Loucy (cell line): Measurements from ENCODE around the gene ROR1.

Experiments used
- H2AFZ ChIP-seq: fragments of 200-600 bp; sonication (generic); 2 replicates; pipeline ENCODE4 v1.6.0; 2016; ENCODE audit warnings: antibody characterized with exemption, mild to moderate bottlenecking, low read length, moderate library complexity
- H3F3A ChIP-seq: fragments of 200-600 bp; 2 replicates; pipeline ENCODE4 v1.6.0; 2016; ENCODE audit warnings: antibody characterized with exemption, low read depth, mild to moderate bottlenecking
- H3K27me3 ChIP-seq: fragments of 200-600 bp; sonication (generic); 2 replicates; pipeline ENCODE4 v1.6.1; 2014; ENCODE audit warnings: low read length, mild to moderate bottlenecking; ENCODE audit not compliant: insufficient read depth, poor library complexity, severe bottlenecking
- H3K36me3 ChIP-seq: fragments of 200-600 bp; sonication (generic); 2 replicates; pipeline ENCODE4 v1.6.1; 2016; ENCODE audit warnings: low read length; ENCODE audit not compliant: insufficient read depth
- H3K4me1 ChIP-seq: fragments of 200-600 bp; sonication (generic); 2 replicates; pipeline ENCODE4 v1.5.1; 2014; ENCODE audit warnings: low read length, mild to moderate bottlenecking; ENCODE audit not compliant: insufficient read depth, poor library complexity, severe bottlenecking
- H3K4me2 ChIP-seq: fragments of 200-600 bp; sonication (generic); 2 replicates; pipeline ENCODE4 v1.6.0; 2014; ENCODE audit warnings: antibody characterized with exemption, low read length, low read depth, mild to moderate bottlenecking; ENCODE audit not compliant: poor library complexity, severe bottlenecking
- H3K4me3 ChIP-seq: fragments of 200-600 bp; sonication (generic); 2 replicates; pipeline ENCODE4 v1.5.1; 2014; ENCODE audit warnings: low read length, mild to moderate bottlenecking, mixed read lengths; ENCODE audit not compliant: poor library complexity, severe bottlenecking
- H3K79me2 ChIP-seq: fragments of 200-600 bp; sonication (generic); 2 replicates; pipeline ENCODE4 v1.6.1; 2014; ENCODE audit warnings: low read length; ENCODE audit not compliant: insufficient read depth
- H3K9ac ChIP-seq: fragments of 200-600 bp; sonication (generic); 2 replicates; pipeline ENCODE4 v1.6.0; 2014; ENCODE audit warnings: mild to moderate bottlenecking, low read depth, low read length, moderate library complexity; ENCODE audit not compliant: poor library complexity, severe bottlenecking
- H3K9me2 ChIP-seq: fragments of 200-600 bp; sonication (generic); replicated peaks from 2 replicates; pipeline ENCODE4 v1.6.1; 2016; ENCODE audit warnings: low read depth, low read length, mixed read lengths
- H3K9me3 ChIP-seq: fragments of 200-600 bp; sonication (generic); 2 replicates; pipeline ENCODE4 v1.6.1; 2014; ENCODE audit warnings: mild to moderate bottlenecking, antibody characterized with exemption, low read length, low read depth; ENCODE audit not compliant: insufficient read depth
- H4K20me1 ChIP-seq: fragments of 200-600 bp; sonication (generic); 2 replicates; pipeline ENCODE4 v1.6.0; 2014; ENCODE audit warnings: antibody characterized with exemption, low read length, mild to moderate bottlenecking; ENCODE audit not compliant: insufficient read depth, poor library complexity, severe bottlenecking
- CTCF ChIP-seq: fragments of 200-600 bp; sonication (generic); conservative IDR thresholded peaks from 2 replicates; pipeline ENCODE4 v1.5.1; 2014; ENCODE audit warnings: mild to moderate bottlenecking, antibody characterized with exemption, low read length
- EZH2phosphoT487 ChIP-seq: fragments of 200-600 bp; IDR thresholded peaks from 2 replicates; pipeline ENCODE4 v1.6.1; 2018; ENCODE audit warnings: antibody characterized with exemption, mild to moderate bottlenecking, moderate library complexity, borderline replicate concordance

ROR1 gene

DNA sequence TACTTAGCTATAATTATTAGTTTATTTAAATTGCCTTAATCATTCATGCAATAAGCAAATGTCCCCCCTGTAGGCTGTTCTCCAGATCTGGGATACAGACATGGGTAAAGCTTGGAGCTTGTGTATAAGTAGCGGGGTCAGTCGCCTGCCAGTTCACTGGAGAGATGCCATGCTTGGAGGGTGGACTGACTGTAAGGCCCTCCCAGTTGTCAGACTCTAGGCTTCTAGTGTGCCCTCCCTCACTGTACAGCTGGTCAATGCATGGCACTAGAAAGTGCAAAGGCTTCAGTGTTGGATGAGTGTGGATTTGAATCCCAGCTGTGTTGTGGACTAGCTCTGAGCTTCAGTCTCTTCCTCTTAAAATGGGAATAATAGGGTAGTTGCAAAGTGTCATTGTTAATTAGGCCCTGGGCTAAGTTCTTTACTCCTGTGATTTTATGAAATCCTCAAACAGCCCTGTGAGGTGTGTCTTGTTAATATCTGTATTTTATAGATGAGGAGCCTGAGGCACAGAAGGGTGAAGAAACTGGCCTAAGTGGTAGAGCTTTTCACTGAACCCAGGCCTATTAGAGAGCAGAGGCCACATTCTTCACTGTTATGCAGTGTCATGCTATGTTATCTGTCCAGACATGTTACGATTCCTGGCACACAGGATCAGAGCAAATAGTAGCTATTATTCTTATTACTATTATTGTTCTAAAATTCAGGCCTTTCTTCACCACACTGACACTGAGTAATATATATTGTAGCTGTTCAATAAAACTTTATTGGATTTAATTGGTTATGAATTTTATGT, 85.9 kb downstream of the ROR1 start:
- H3K36me3 ChIP-seq, result no peaks in the 10 kb centered on the region
- no peaks in the 10 kb centered on the region for H3F3A ChIP-seq
- H3K27me3 ChIP-seq, result no peaks in the 10 kb centered on the region
- TF ChIP-seq CTCF (no peak), EZH2phosphoT487 (no peak)
- no peak overlapping the region for H3K9ac ChIP-seq
- H3K4me3 ChIP-seq, result no peak overlapping the region
- no peaks in the 10 kb centered on the region for H3K9me2 ChIP-seq
- no peaks in the 10 kb centered on the region for H3K4me1 ChIP-seq
- peaks cover 4% of the 10 kb centered on the region; the same call in 1 of the 2 replicates for H3K9me3 ChIP-seq
- no peaks in the 10 kb centered on the region for H4K20me1 ChIP-seq
- no peaks in the 10 kb centered on the region for H3K79me2 ChIP-seq
- H3K4me2 ChIP-seq, result no peak overlapping the region
- H2AFZ ChIP-seq, result no peak overlapping the region

GRCh38 chr1:63861052-63861691, 87.4 kb downstream of the ROR1 start:
- TF ChIP-seq EZH2phosphoT487, result no peak
- TF ChIP-seq CTCF, result no peak

DNA sequence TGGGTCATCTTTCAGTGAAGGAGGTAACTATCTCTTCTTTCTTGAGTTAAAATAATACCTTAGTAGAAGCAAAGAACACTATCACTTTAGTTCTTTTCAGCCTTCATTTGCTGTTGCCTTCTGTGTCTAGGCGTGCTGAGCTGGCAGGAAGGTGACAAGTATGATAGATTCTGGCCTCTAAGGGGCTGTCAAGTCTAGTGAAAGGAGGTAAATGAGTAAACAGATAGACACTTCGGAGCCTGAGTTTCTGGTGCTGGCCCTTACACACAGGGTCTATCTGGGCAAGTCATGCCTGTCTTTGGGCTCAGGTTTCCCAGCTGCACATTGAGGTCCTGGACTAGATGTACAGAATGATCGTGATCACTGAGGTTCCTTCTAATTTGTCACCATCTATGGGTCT, 89.3 kb downstream of the ROR1 start:
- H3K9ac ChIP-seq, result no peak overlapping the region
- no peak for TF ChIP-seq EZH2phosphoT487
- TF ChIP-seq CTCF, result no peak

More at GRCh38 chr1:63861052-63861691, 87.4 kb downstream of the ROR1 start:
- no peaks in the 10 kb centered on the region for H4K20me1 ChIP-seq
- H2AFZ ChIP-seq, result no peak overlapping the region
- H3K79me2 ChIP-seq, result no peaks in the 10 kb centered on the region
- H3K4me3 ChIP-seq, result no peak overlapping the region
- no peaks in the 10 kb centered on the region for H3K9me3 ChIP-seq
- H3K4me2 ChIP-seq, result no peak overlapping the region
- H3K27me3 ChIP-seq, result no peaks in the 10 kb centered on the region
- H3K4me1 ChIP-seq, result no peaks in the 10 kb centered on the region
- H3K9ac ChIP-seq, result no peak overlapping the region
- no peaks in the 10 kb centered on the region for H3K36me3 ChIP-seq
- H3K9me2 ChIP-seq, result no peaks in the 10 kb centered on the region
- no peaks in the 10 kb centered on the region for H3F3A ChIP-seq

More for the DNA sequence above, 89.3 kb downstream of the ROR1 start:
- no peaks in the 10 kb centered on the region for H3K9me2 ChIP-seq
- no peaks in the 10 kb centered on the region for H4K20me1 ChIP-seq
- no peak overlapping the region for H3K4me2 ChIP-seq
- H3K9me3 ChIP-seq, result no peaks in the 10 kb centered on the region
- H3K27me3 ChIP-seq, result no peaks in the 10 kb centered on the region
- H3K4me1 ChIP-seq, result no peaks in the 10 kb centered on the region
- no peaks in the 10 kb centered on the region for H3F3A ChIP-seq
- no peak overlapping the region for H2AFZ ChIP-seq
- H3K4me3 ChIP-seq, result no peak overlapping the region
- H3K79me2 ChIP-seq, result no peaks in the 10 kb centered on the region
- H3K36me3 ChIP-seq, result no peaks in the 10 kb centered on the region
